IMR-90 (cell line): ENCODE measurements around the gene TMEM248. TPM values are rescaled to one million over a fixed set of nuclear protein-coding genes. Genes with fewer than 3 reads are reported as not detected.

Experiments used
- ATAC-seq: fragments of 200-7000 bp; cut with Tn5 transposase; 2 replicates; pipeline ENCODE4 v1.9.1; 2020; ENCODE audit warnings: low read depth, mild to moderate bottlenecking, moderate library complexity
- BruUV-seq: library from RNA; stranded (reverse); fragments of 400-500 nt; replicated peaks from 2 replicates; lab custom pipeline; 2021; lab: Mats Ljungman, UMichigan
- CTCF ChIA-PET: fragments of 300-600 bp; formaldehyde crosslinking; extraction: SDS; loops from one replicate; lab custom pipeline; 2021; ENCODE audit warnings: antibody characterized with exemption; lab: Yijun Ruan, JAX
- POLR2A ChIA-PET: fragments of 300-600 bp; sonication (Branson Sonifier 250); formaldehyde crosslinking; loops from one replicate; lab custom pipeline; 2022; ENCODE audit warnings: antibody characterized with exemption; ENCODE audit not compliant: unreplicated experiment; lab: Charles Lee
- DNase-seq: peaks from one replicate; pipeline ENCODE4 v3.0.0; 2013
- H2AFZ ChIP-seq: replicated peaks from 2 replicates; pipeline ENCODE3; 2013; ENCODE audit warnings: low read length, mild to moderate bottlenecking; ENCODE audit not compliant: poor library complexity
- H2AK5ac ChIP-seq: 2 replicates; pipeline ENCODE4 v1.6.1; 2013; ENCODE audit warnings: low read depth, low read length, inconsistent platforms
- H2AK9ac ChIP-seq: replicated peaks from 2 replicates; pipeline ENCODE3; 2013; ENCODE audit warnings: mild to moderate bottlenecking, low read depth, low read length, moderate library complexity; ENCODE audit not compliant: poor library complexity
- H2BK120ac ChIP-seq: 2 replicates; pipeline ENCODE4 v1.6.1; 2013; ENCODE audit warnings: low read depth, low read length, inconsistent platforms
- H2BK15ac ChIP-seq: 3 replicates; pipeline ENCODE4 v1.6.1; 2013; ENCODE audit warnings: low read depth, low read length, inconsistent platforms
- H2BK20ac ChIP-seq: 2 replicates; pipeline ENCODE4 v1.6.1; 2013; ENCODE audit warnings: low read depth, mild to moderate bottlenecking, inconsistent platforms, low read length, moderate library complexity
- H2BK5ac ChIP-seq: 2 replicates; pipeline ENCODE4 v1.6.1; 2013; ENCODE audit warnings: mild to moderate bottlenecking, low read depth, low read length, inconsistent platforms; ENCODE audit not compliant: poor library complexity, severe bottlenecking
- H3K14ac ChIP-seq: replicated peaks from 2 replicates; pipeline ENCODE4 v1.6.1; 2013; ENCODE audit warnings: low read depth, low read length, inconsistent platforms
- H3K18ac ChIP-seq: 2 replicates; pipeline ENCODE4 v1.6.1; 2013; ENCODE audit warnings: low read depth, low read length, control low read depth
- H3K23ac ChIP-seq: 2 replicates; pipeline ENCODE4 v1.6.1; 2013; ENCODE audit warnings: low read depth, low read length, inconsistent platforms
- H3K27ac ChIP-seq: 2 replicates; pipeline ENCODE4 v1.5.1; 2013; ENCODE audit warnings: mild to moderate bottlenecking, control low read depth, low read length; ENCODE audit not compliant: insufficient read depth
- H3K27me3 ChIP-seq: 2 replicates; pipeline ENCODE4 v1.6.1; 2013; ENCODE audit warnings: low read length; ENCODE audit not compliant: control insufficient read depth, insufficient read depth
- H3K36me3 ChIP-seq: 2 replicates; pipeline ENCODE4 v1.6.1; 2013; ENCODE audit warnings: low read length, mixed read lengths; ENCODE audit not compliant: control insufficient read depth, insufficient read depth
- H3K4ac ChIP-seq: 2 replicates; pipeline ENCODE4 v1.6.1; 2013; ENCODE audit warnings: low read depth, low read length, inconsistent platforms
- H3K4me1 ChIP-seq: 2 replicates; pipeline ENCODE4 v1.6.1; 2013; ENCODE audit warnings: low read length, mixed read lengths; ENCODE audit not compliant: control insufficient read depth, insufficient read depth
- H3K4me2 ChIP-seq: 2 replicates; pipeline ENCODE4 v1.6.1; 2013; ENCODE audit warnings: low read depth, mild to moderate bottlenecking, control low read depth, low read length, moderate library complexity
- H3K4me3 ChIP-seq: 2 replicates; pipeline ENCODE4 v1.5.1; 2013; ENCODE audit warnings: low read depth, mild to moderate bottlenecking, control low read depth, low read length, moderate library complexity; ENCODE audit not compliant: insufficient read depth
- H3K56ac ChIP-seq: 2 replicates; pipeline ENCODE4 v1.6.1; 2013; ENCODE audit warnings: low read length, inconsistent platforms; ENCODE audit not compliant: insufficient read depth; ENCODE audit errors: extremely low read depth
- H3K79me1 ChIP-seq, 2 experiments: 2 replicates each; pipeline ENCODE4 v1.6.1; 2013; ENCODE audit warnings: low read length in 2 of 2, inconsistent platforms in 1 of 2, low read depth in 1 of 2
- H3K9ac ChIP-seq: 2 replicates; pipeline ENCODE4 v1.6.1; 2013; ENCODE audit warnings: low read depth, low read length, control low read depth
- H3K9me1 ChIP-seq: 2 replicates; pipeline ENCODE4 v1.6.1; 2013; ENCODE audit warnings: low read length, inconsistent platforms; ENCODE audit not compliant: insufficient read depth
- H3K9me3 ChIP-seq: 2 replicates; pipeline ENCODE4 v1.6.1; 2013; ENCODE audit warnings: low read length; ENCODE audit not compliant: control insufficient read depth, insufficient read depth
- H4K20me1 ChIP-seq: 2 replicates; pipeline ENCODE4 v1.6.1; 2013; ENCODE audit warnings: low read length, inconsistent platforms; ENCODE audit not compliant: insufficient read depth
- H4K5ac ChIP-seq: 2 replicates; pipeline ENCODE4 v1.6.1; 2013; ENCODE audit warnings: mild to moderate bottlenecking, low read depth, low read length, control low read depth
- H4K8ac ChIP-seq, 2 experiments: 2 replicates each; pipeline ENCODE4 v1.6.1; 2013; ENCODE audit warnings: low read depth in 2 of 2, low read length in 2 of 2, control low read depth in 1 of 2, inconsistent platforms in 1 of 2
- H4K91ac ChIP-seq: 2 replicates; pipeline ENCODE4 v1.6.1; 2013; ENCODE audit warnings: low read depth, low read length, inconsistent platforms; ENCODE audit not compliant: insufficient read depth
- BHLHE40 ChIP-seq: fragments of 150-350 bp; IDR thresholded peaks from 2 replicates; pipeline ENCODE4 v1.6.1; 2016; ENCODE audit warnings: mild to moderate bottlenecking, low read depth, low read length
- MAZ ChIP-seq: IDR thresholded peaks from 2 replicates; pipeline ENCODE4 v1.6.1; 2012; ENCODE audit warnings: low read depth, mild to moderate bottlenecking, low read length, improper control_type of control experiment, moderate library complexity, borderline replicate concordance
- RAD21 ChIP-seq: IDR thresholded peaks from 2 replicates; pipeline ENCODE4 v1.6.1; 2012; ENCODE audit warnings: low read length, improper control_type of control experiment
- RCOR1 ChIP-seq: IDR thresholded peaks from 2 replicates; pipeline ENCODE4 v1.6.1; 2012; ENCODE audit warnings: mild to moderate bottlenecking, low read length, improper control_type of control experiment; ENCODE audit not compliant: insufficient replicate concordance
- WGBS, 2 experiments: methylation state at CpG; one replicate each; pipeline versions ENCODE4 v1.1.5 to v1.1.7; 2013; ENCODE audit warnings: missing lambda C conversion rate in 2 of 2; ENCODE audit not compliant: insufficient read length in 1 of 2; ENCODE audit errors: extremely low coverage in 2 of 2; 5-methylcytosine and 5-hydroxymethylcytosine counted together
- dilution Hi-C: fragments of 300-500 bp; cut with HindIII; formaldehyde crosslinking; loops from one replicate; pipeline ENCODE4 v1.14.3; 2018; ENCODE audit warnings: low sequenced_read_pairs; ENCODE audit not compliant: unreplicated experiment
- in situ Hi-C: fragments of 300-500 bp; cut with MboI; formaldehyde crosslinking; loops from 3 replicates; pipeline ENCODE4 v1.14.3; 2019; ENCODE audit warnings: low sequenced_read_pairs, inconsistent platforms, mixed read lengths
- intact Hi-C: fragments of 100-400 bp; cut with micrococcal nuclease; formaldehyde crosslinking; loops from 2 replicates; pipeline ENCODE4 v1.10.0; 2022
- microRNA-seq, 2 experiments: library from miRNA; stranded (forward) in 1 of 2; unstranded in 1 of 2; fragments of 10-50 nt in 1 of 2; fragments of <30 nt in 1 of 2; gene quantifications in 1 of 2; microRNA quantifications in 1 of 2; one replicate each; pipeline versions ENCODE3 to v1.1.0; 2013 to 2020; ENCODE audit not compliant: insufficient read depth in 1 of 2, insufficient read length in 1 of 2, unreplicated experiment in 1 of 2
- polyA plus RNA-seq, 3 experiments: library from polyadenylated mRNA; depleted of rRNA; stranded (reverse); fragments of >200 nt; gene quantifications; 2 replicates each; pipeline ENCODE4 v1.2.3, GENCODE V29; 2012; ENCODE audit warnings: low replicate concordance in 1 of 3
- small RNA-seq, 5 experiments: library from RNA; depleted of rRNA; stranded (forward); fragments of <200 nt; gene quantifications; one replicate each; pipeline ENCODE3, GENCODE V24; 2012
- total RNA-seq: library from RNA; depleted of rRNA; stranded (reverse); fragments of >200 nt; gene quantifications from 2 replicates; pipeline ENCODE4 v1.2.3, GENCODE V29; 2012; rRNA removed
- TF ChIP-seq, protein P1 (sequence below): fragments of 150-350 bp; IDR thresholded peaks from 2 replicates; pipeline ENCODE4 v1.6.1; 2017; ENCODE audit warnings: mild to moderate bottlenecking, antibody characterized with exemption, low read length, low read depth
- TF ChIP-seq, protein P2 (sequence below): conservative IDR thresholded peaks from 2 replicates; pipeline ENCODE4 v1.5.1; 2012; ENCODE audit warnings: mild to moderate bottlenecking, low read depth, low read length, improper control_type of control experiment

TMEM248 gene
- total and polyA plus RNA-seq, 2 of the 4 experiments (the other 2 are of a cell fraction) = 103 to 175 TPM

DNA sequence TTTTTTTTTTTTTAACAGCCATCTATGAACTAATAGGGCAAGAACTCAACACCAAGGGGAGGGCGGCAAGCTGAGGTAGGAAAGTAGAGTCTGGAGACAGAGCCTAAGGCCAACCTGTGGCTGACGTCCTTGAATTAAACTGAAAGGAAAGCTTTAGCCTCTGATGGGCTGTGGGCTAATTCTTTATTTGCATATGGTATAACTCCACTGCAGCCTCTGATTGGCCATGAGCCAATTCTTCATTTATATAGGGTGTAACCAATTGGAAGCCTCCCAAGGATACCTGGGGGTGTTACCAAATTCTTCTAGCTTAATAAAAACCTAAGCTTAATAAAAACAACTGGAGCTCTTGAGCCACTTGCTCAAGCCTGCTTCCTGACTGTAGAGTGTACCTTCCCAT, 85.9 kb downstream of the TMEM248 start:
- Histone ChIP-seq H3K56ac (no peak overlapping the region), H3K4me2 (no peak overlapping the region), H3K36me3 (peaks cover 18% of the 10 kb centered on the region), H4K5ac (no peak overlapping the region), H2BK15ac (no peak overlapping the region), H2AFZ (no peak overlapping the region), H3K18ac (no peak overlapping the region), H3K14ac (no peak overlapping the region), H2BK120ac (no peak overlapping the region), H3K4me3 (no peak overlapping the region), H2AK9ac (no peak overlapping the region), H2BK5ac (no peak overlapping the region), H3K9me3 (no peaks in the 10 kb centered on the region), H3K4me1 (no peaks in the 10 kb centered on the region), H3K23ac (no peak overlapping the region), H3K9me1 (no peaks in the 10 kb centered on the region), H3K9ac (no peak overlapping the region), H4K20me1 (no peaks in the 10 kb centered on the region), H3K27me3 (no peaks in the 10 kb centered on the region), H2BK20ac (no peak overlapping the region), H4K91ac (no peak overlapping the region), H3K79me1 (peaks cover 5 to 6% of the 10 kb centered on the region in 2 experiments; a peak in 3 of 4 replicates), H3K27ac (no peak overlapping the region), H4K8ac (no peak overlapping the region), H3K4ac (no peak overlapping the region), H2AK5ac (no peak overlapping the region)
- TF ChIP-seq RAD21 (no peak), MAZ (no peak), BHLHE40 (no peak), RCOR1 (no peak)
- TF ChIP-seq, protein P1, sequence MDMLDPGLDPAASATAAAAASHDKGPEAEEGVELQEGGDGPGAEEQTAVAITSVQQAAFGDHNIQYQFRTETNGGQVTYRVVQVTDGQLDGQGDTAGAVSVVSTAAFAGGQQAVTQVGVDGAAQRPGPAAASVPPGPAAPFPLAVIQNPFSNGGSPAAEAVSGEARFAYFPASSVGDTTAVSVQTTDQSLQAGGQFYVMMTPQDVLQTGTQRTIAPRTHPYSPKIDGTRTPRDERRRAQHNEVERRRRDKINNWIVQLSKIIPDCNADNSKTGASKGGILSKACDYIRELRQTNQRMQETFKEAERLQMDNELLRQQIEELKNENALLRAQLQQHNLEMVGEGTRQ = no peak
- TF ChIP-seq, protein P2, sequence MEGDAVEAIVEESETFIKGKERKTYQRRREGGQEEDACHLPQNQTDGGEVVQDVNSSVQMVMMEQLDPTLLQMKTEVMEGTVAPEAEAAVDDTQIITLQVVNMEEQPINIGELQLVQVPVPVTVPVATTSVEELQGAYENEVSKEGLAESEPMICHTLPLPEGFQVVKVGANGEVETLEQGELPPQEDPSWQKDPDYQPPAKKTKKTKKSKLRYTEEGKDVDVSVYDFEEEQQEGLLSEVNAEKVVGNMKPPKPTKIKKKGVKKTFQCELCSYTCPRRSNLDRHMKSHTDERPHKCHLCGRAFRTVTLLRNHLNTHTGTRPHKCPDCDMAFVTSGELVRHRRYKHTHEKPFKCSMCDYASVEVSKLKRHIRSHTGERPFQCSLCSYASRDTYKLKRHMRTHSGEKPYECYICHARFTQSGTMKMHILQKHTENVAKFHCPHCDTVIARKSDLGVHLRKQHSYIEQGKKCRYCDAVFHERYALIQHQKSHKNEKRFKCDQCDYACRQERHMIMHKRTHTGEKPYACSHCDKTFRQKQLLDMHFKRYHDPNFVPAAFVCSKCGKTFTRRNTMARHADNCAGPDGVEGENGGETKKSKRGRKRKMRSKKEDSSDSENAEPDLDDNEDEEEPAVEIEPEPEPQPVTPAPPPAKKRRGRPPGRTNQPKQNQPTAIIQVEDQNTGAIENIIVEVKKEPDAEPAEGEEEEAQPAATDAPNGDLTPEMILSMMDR = no peak
- dilution Hi-C loops (no loop called here), in situ Hi-C loops (no loop called here), intact Hi-C loops (no loop called here)
- no TSS peak for BruUV-seq
- no peak for DNase-seq
- no peak for ATAC-seq
- WGBS, 2 experiments = no CpG with 5 or more reads among the region's 2 CpGs
- ChIA-PET POLR2A (no interaction called here), CTCF (interaction anchor here (0.9 kb wide), 1 partner anchor 11 kb away, joined by 4 read pairs; the partner anchor contains the start of gene TYW1)

Small RNAs within 50 kb of the gene (microRNA-seq; reads per million reads assigned to microRNA genes)
- not detected for gene RF00017 (ENCODE audit: insufficient read depth, insufficient read length)
- not detected for gene RN7SL43P (ENCODE audit: insufficient read depth, insufficient read length)
- not detected for gene RNU6-1254P (ENCODE audit: insufficient read depth, insufficient read length)

Small RNAs within 50 kb of the gene (small RNA-seq; reads per million reads assigned to genes)
- gene RF00017 (0 reads per million in 5 experiments), gene RN7SL43P (0 reads per million in 5 experiments), gene RNU6-1254P (0 reads per million in 5 experiments)

Other genes with a start within 250 kb of the TMEM248 start
- gene RABGEF1, start 180.5 kb upstream of the TMEM248 start, total RNA-seq = 56.6 and 62.8 TPM in 2 replicates
- 34.8 and 34.9 TPM in 2 replicates for gene RABGEF1, start 180.5 kb upstream of the TMEM248 start, polyA plus RNA-seq (2012; rRNA removed)
- gene SBDS, start 74.4 kb downstream of the TMEM248 start, total RNA-seq = 43.0 and 94.2 TPM in 2 replicates
- gene SBDS, start 74.4 kb downstream of the TMEM248 start, polyA plus RNA-seq (2012; rRNA removed) = 63.4 and 65.7 TPM in 2 replicates
- gene TYW1, start 75.6 kb downstream of the TMEM248 start, total RNA-seq = 23.7 and 27.8 TPM in 2 replicates
- gene TYW1, start 75.6 kb downstream of the TMEM248 start, polyA plus RNA-seq (2012; rRNA removed) = 9.6 and 10.7 TPM in 2 replicates